Mesenchymal stem cell (in vitro differentiated cells and primary cell): ENCODE results near the gene CDC42EP1.

Experiments
- DNase-seq: peaks from one replicate; pipeline ENCODE4 v3.0.0-alpha.2; 2013
- H2AFZ ChIP-seq: one replicate; pipeline ENCODE4 v1.6.1; 2013; ENCODE audit warnings: low read depth, mild to moderate bottlenecking, control low read depth, inconsistent platforms, low read length, moderate library complexity
- H2AK5ac ChIP-seq: 2 replicates; pipeline ENCODE4 v1.6.1; 2013; ENCODE audit warnings: low read length, moderate library complexity, mild to moderate bottlenecking, inconsistent platforms; ENCODE audit not compliant: severe bottlenecking
- H2BK120ac ChIP-seq: one replicate; pipeline ENCODE4 v1.6.1; 2013; ENCODE audit warnings: low read depth, mild to moderate bottlenecking, inconsistent platforms, low read length, moderate library complexity
- H2BK12ac ChIP-seq, 2 experiments: one replicate each; pipeline ENCODE4 v1.6.1; 2013; ENCODE audit warnings: inconsistent platforms in 2 of 2, low read length in 2 of 2, mild to moderate bottlenecking in 2 of 2, moderate library complexity in 2 of 2, control low read depth in 1 of 2
- H2BK15ac ChIP-seq: one replicate; pipeline ENCODE4 v1.6.1; 2013; ENCODE audit warnings: mild to moderate bottlenecking, low read depth, inconsistent platforms; ENCODE audit not compliant: poor library complexity, severe bottlenecking
- H2BK5ac ChIP-seq: 2 replicates; pipeline ENCODE4 v1.6.1; 2013; ENCODE audit warnings: low read depth, mild to moderate bottlenecking, low read length, control low read depth, inconsistent platforms; ENCODE audit not compliant: poor library complexity, severe bottlenecking
- H3K14ac ChIP-seq, 2 experiments: one replicate each; pipeline ENCODE4 v1.6.1; 2013; ENCODE audit warnings: inconsistent platforms in 2 of 2, low read length in 2 of 2, control low read depth in 1 of 2, mild to moderate bottlenecking in 1 of 2, moderate library complexity in 1 of 2
- H3K18ac ChIP-seq, 2 experiments: one replicate each; pipeline ENCODE4 v1.6.1; 2013; ENCODE audit warnings: inconsistent platforms in 2 of 2, low read length in 2 of 2, control low read depth in 1 of 2, low read depth in 1 of 2, mild to moderate bottlenecking in 1 of 2
- H3K23ac ChIP-seq, 2 experiments: one replicate each; pipeline ENCODE4 v1.6.1; 2013; ENCODE audit warnings: inconsistent platforms in 2 of 2, low read length in 2 of 2, mild to moderate bottlenecking in 2 of 2, moderate library complexity in 2 of 2, control low read depth in 1 of 2
- H3K27ac ChIP-seq: 2 replicates; pipeline ENCODE4 v1.5.1; 2013; ENCODE audit warnings: mild to moderate bottlenecking, moderate library complexity, low read length, control low read depth, inconsistent platforms; ENCODE audit not compliant: poor library complexity, severe bottlenecking
- H3K27me3 ChIP-seq, 2 experiments: 2 replicates each; pipeline versions ENCODE4 v1.6.1 to v1.7.0; 2013; ENCODE audit warnings: low read length in 2 of 2, mild to moderate bottlenecking in 2 of 2, moderate library complexity in 2 of 2, control low read depth in 1 of 2, inconsistent platforms in 1 of 2; ENCODE audit not compliant: control insufficient read depth in 1 of 2, insufficient read depth in 1 of 2
- H3K36me3 ChIP-seq, 2 experiments: 2 replicates each; pipeline versions ENCODE4 v1.6.1 to v1.7.0; 2013; ENCODE audit warnings: low read length in 2 of 2, control low read depth in 1 of 2, inconsistent platforms in 1 of 2, low read depth in 1 of 2, mild to moderate bottlenecking in 1 of 2; ENCODE audit not compliant: insufficient read depth in 2 of 2, control insufficient read depth in 1 of 2
- H3K4ac ChIP-seq, 2 experiments: one replicate each; pipeline ENCODE4 v1.6.1; 2013; ENCODE audit warnings: inconsistent platforms in 2 of 2, low read length in 2 of 2, mild to moderate bottlenecking in 2 of 2, moderate library complexity in 2 of 2, control low read depth in 1 of 2, low read depth in 1 of 2
- H3K4me1 ChIP-seq: 2 replicates; pipeline ENCODE4 v1.6.1; 2013; ENCODE audit warnings: low read depth, low read length, control low read depth; ENCODE audit not compliant: control insufficient read depth, insufficient read depth
- H3K4me2 ChIP-seq: 2 replicates; pipeline ENCODE4 v1.6.1; 2013; ENCODE audit warnings: low read length, mild to moderate bottlenecking, inconsistent platforms; ENCODE audit not compliant: poor library complexity, severe bottlenecking
- H3K4me3 ChIP-seq, 2 experiments: 2 replicates each; pipeline versions ENCODE4 v1.5.1 to v1.7.0; 2013; ENCODE audit warnings: low read length in 2 of 2, mild to moderate bottlenecking in 2 of 2, control low read depth in 1 of 2, low read depth in 1 of 2; ENCODE audit not compliant: insufficient read depth in 1 of 2
- H3K79me1 ChIP-seq: replicated peaks from 2 replicates; pipeline ENCODE4 v1.6.1; 2013; ENCODE audit warnings: mild to moderate bottlenecking, control low read depth, low read length, inconsistent platforms; ENCODE audit not compliant: poor library complexity, severe bottlenecking
- H3K9ac ChIP-seq: 2 replicates; pipeline ENCODE4 v1.7.0; 2013; ENCODE audit warnings: mild to moderate bottlenecking, low read length, moderate library complexity
- H3K9me3 ChIP-seq: 2 replicates; pipeline ENCODE4 v1.7.0; 2013; ENCODE audit warnings: mild to moderate bottlenecking, low read length; ENCODE audit not compliant: control insufficient read depth
- H4K8ac ChIP-seq: one replicate; pipeline ENCODE4 v1.6.1; 2013; ENCODE audit warnings: inconsistent platforms, mild to moderate bottlenecking, low read length, moderate library complexity
- H4K91ac ChIP-seq: one replicate; pipeline ENCODE4 v1.6.1; 2013; ENCODE audit warnings: mild to moderate bottlenecking, low read length, inconsistent platforms
- WGBS: methylation state at CpG from one replicate; pipeline ENCODE4 v1.1.7; 2013; ENCODE audit warnings: mixed read lengths; 5-methylcytosine and 5-hydroxymethylcytosine counted together

Gene CDC42EP1

DNA sequence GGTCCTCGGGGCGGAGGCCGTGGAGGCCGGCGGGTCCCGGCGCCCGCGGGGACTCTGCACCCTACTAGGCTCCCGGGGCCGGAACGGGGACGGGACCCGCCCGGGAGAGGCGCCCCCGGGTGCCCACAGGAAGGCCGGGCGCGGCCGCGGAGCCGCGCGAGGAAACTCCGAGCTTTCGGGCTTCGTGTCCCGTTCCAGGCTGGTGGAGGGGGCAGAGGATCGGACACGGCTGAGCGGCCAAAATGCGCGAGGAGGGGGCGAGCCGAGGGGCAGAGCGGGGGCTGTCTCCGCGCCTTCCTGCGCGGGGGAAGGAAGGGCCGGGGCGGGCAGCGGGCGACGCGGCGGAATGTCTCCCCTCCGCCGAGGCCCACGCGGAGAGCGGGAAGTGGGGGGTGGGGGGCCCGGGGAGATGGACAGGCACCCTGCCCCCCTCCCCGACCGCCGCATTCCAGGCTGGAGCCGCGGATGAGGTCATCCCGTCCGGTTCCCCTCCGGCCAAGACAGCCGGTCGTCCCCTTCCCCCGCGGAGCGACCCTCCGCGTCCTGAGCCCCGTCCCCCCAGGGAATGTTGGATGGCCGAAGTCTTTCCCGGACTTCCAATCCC is 430 bp downstream of the CDC42EP1 start:
- Histone ChIP-seq H3K4me2 (peak overlapping the region; percentile 86), H3K27me3 (no peaks in the 10 kb centered on the region), H3K36me3 (peaks cover 6 to 17% of the 10 kb centered on the region in 2 experiments), H2BK120ac (peak overlapping the region; percentile 100), H2BK15ac (peak overlapping the region; percentile 65), H3K27ac (peak overlapping the region; percentile 97), H3K4me3 (peak overlapping the region; percentile 71 to 96), H3K23ac (peak overlapping the region; percentile 1 to 91), H3K9me3 (no peaks in the 10 kb centered on the region), H2BK5ac (peak overlapping the region; percentile 100), H3K14ac (peak overlapping the region; percentile 39 to 97), H3K4ac (peak overlapping the region; percentile 92 to 94), H3K9ac (peak overlapping the region; percentile 96), H3K4me1 (peaks cover 56% of the 10 kb centered on the region), H3K79me1 (peaks cover 4% of the 10 kb centered on the region), H2BK12ac (peak overlapping the region; percentile 31 to 85), H4K91ac (peak overlapping the region; percentile 98), H4K8ac (peak overlapping the region; percentile 74), H2AFZ (no peak overlapping the region), H2AK5ac (peak overlapping the region; percentile 54), H3K18ac (peak overlapping the region; percentile 55 to 96)
- DNase-seq = peak; percentile 72
- WGBS = 3% methylated on average over 40 of the region's 72 CpGs

DNA sequence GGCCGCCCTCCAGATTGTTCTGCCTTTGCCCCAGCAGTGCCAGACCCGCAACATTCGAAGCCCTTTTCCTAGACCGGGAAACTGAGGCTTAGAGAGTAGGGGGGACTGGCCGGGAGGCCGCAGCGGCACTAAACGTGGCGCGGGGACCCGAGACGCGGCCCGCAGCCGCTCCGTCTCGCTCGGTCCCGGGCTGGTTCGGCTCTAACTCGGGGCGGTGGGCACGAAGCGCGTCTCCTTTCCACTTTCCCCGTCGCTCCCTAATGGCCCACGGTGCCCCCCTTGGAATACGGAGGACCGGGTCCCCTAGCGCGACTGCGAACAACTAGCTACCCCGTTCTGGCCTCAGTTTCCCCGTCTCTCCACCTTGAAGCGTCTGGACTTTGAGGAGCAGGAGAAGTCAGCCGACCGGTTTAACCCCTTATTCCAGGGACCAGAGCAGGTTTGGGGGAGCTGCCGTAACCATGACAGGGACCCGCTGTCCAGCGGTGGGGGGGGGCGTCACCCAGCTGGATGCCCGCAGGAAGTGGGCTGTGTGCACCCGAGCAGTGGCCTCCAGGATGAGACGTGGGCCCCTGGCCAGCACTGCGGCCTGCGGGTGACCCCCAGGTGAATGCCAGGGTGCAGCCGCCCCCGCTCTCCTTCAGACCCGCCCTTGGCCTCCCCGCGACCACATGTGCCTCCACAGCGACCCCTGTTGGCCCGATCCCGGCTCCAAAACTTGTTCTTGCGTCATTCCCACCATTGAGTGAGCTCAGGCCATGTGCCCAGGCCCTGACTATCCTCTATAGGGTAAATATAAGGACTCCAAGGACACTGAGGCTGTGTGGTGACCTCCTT is 1.1 kb downstream of the CDC42EP1 start:
- Histone ChIP-seq H2BK12ac (peak overlapping the region; percentile 61 to 83), H4K8ac (peak overlapping the region; percentile 10), H3K4me3 (peak overlapping the region; percentile 71 to 96), H4K91ac (peak overlapping the region; percentile 98), H3K23ac (peak overlapping the region; percentile 1 to 91), H3K4me1 (peaks cover 57% of the 10 kb centered on the region), H2AK5ac (peak overlapping the region; percentile 98), H3K9me3 (no peaks in the 10 kb centered on the region), H2BK120ac (peak overlapping the region; percentile 100), H3K14ac (peak overlapping the region in 1 of 2 experiments; percentile 97), H2BK15ac (peak overlapping the region; percentile 12), H2BK5ac (peak overlapping the region; percentile 100), H3K36me3 (peaks cover 13 to 24% of the 10 kb centered on the region in 2 experiments), H3K4ac (peak overlapping the region; percentile 76 to 94), H3K4me2 (peak overlapping the region; percentile 86), H3K18ac (peak overlapping the region; percentile 55 to 96), H2AFZ (no peak overlapping the region), H3K27ac (peak overlapping the region; percentile 97), H3K79me1 (peaks cover 4% of the 10 kb centered on the region), H3K27me3 (no peaks in the 10 kb centered on the region), H3K9ac (peak overlapping the region; percentile 96)
- WGBS = under 1% methylated on average over 52 of the region's 56 CpGs
- DNase-seq = peak; percentile 88

DNA sequence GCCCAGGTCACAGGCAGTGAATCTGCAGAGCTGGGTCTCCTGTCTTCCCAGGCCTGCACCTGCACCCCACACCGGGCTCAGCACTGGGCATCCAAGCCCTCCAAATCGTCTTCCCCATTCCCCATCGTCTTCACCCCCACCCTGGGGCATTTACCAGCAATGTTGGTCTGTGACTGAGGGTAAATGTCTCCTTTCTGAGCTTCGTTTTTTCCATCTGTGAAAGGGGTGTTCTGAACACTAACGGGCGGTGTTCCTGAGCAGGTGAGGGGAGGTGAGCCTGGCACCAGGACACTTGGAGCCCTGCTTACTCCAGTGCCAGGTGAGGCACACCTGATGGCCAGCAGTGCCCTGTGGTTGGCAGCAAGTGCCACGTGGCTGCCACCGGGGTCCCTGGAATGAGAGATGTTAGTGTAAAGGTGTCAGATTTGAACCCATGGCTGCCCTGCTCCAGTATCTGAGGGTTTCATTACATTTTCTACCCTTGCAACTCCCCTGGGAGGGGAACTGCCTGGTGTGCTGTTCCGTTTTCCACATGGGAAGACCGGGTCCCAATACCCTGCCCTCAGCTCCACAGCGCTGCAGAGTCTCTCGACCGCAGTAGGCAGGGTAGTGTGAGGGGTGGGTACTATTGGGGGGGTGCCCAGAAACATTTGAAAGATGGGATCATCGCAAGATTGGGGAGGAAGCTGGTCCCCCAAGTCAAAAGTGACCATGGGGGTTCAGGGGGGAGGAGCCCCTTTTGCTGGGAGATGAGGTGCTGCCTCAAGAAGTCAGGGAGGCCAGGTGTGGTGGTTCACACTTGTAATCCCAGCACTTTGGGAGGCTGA is 2.0 kb downstream of the CDC42EP1 start:
- peak overlapping the region; percentile 15 for H2BK5ac ChIP-seq
- peak overlapping the region; percentile 86 for H3K27ac ChIP-seq
- H3K14ac ChIP-seq = peak overlapping the region in 1 of 2 experiments; percentile 87
- no peaks in the 10 kb centered on the region for H3K27me3 ChIP-seq
- H3K23ac ChIP-seq = peak overlapping the region in 1 of 2 experiments; percentile 46
- H2BK15ac ChIP-seq = no peak overlapping the region
- WGBS = 83% methylated on average over 9 of the region's 14 CpGs
- peak overlapping the region; percentile 3 for H4K8ac ChIP-seq
- H2BK12ac ChIP-seq = peak overlapping the region; percentile 61 to 75
- peak overlapping the region; percentile 96 for H4K91ac ChIP-seq
- H3K4me2 ChIP-seq = peak overlapping the region; percentile 86
- peak overlapping the region; percentile 71 to 96 for H3K4me3 ChIP-seq
- peaks cover 4% of the 10 kb centered on the region for H3K79me1 ChIP-seq
- peak overlapping the region; percentile 98 for H2AK5ac ChIP-seq
- H3K4ac ChIP-seq = peak overlapping the region; percentile 65 to 70
- peak overlapping the region; percentile 96 for H3K9ac ChIP-seq
- H3K18ac ChIP-seq = peak overlapping the region in 1 of 2 experiments; percentile 76
- H3K4me1 ChIP-seq = peaks cover 57% of the 10 kb centered on the region
- H3K9me3 ChIP-seq = no peaks in the 10 kb centered on the region
- no peak for DNase-seq
- H2AFZ ChIP-seq = no peak overlapping the region
- H2BK120ac ChIP-seq = no peak overlapping the region
- peaks cover 21 to 32% of the 10 kb centered on the region in 2 experiments for H3K36me3 ChIP-seq
